ENCODE measurements around the gene EDC3.

EDC3 gene

GRCh38 chr15:74594455-74594854 is 101.4 kb downstream of the EDC3 start:
- no peak overlapping the region for H2AFZ ChIP-seq (ENCODE audit: low read depth, low read length)
- H3K79me2 ChIP-seq (ENCODE audit: low read length), result no peaks in the 10 kb centered on the region
- no peak overlapping the region for H3K4me3 ChIP-seq (ENCODE audit: low read length)
- no peaks in the 10 kb centered on the region for H3K9me3 ChIP-seq (ENCODE audit: insufficient read depth, low read length)
- no peaks in the 10 kb centered on the region for H3K27me3 ChIP-seq (ENCODE audit: low read depth, low read length)
- no peaks in the 10 kb centered on the region for H3K4me1 ChIP-seq (ENCODE audit: low read length)
- no peak for TF ChIP-seq CTCF (IDR thresholded peaks at IDR 0.05; ENCODE audit: low read depth, low read length)
- H3K4me2 ChIP-seq (ENCODE audit: low read length), result no peak overlapping the region
- H3K27ac ChIP-seq (ENCODE audit: low read length), result no peak overlapping the region
- H4K20me1 ChIP-seq (ENCODE audit: insufficient read depth, low read length), result no peaks in the 10 kb centered on the region; the same call in 1 of the 2 replicates
- no peak overlapping the region for H3K9ac ChIP-seq (ENCODE audit: low read length)
- H3K36me3 ChIP-seq (replicated peaks; ENCODE audit: low read depth, low read length), result peaks cover 60% of the 10 kb centered on the region

- Histone ChIP-seq H3K4me1 (ENCODE audit: low read length) (no peaks in the 10 kb centered on the region), H3K27ac (ENCODE audit: low read length) (no peak overlapping the region), H3K4me3 (ENCODE audit: low read length) (no peak overlapping the region), H3K9ac (ENCODE audit: low read length) (no peak overlapping the region), H3K36me3 (replicated peaks; ENCODE audit: low read depth, low read length) (peaks cover 56% of the 10 kb centered on the region), H2AFZ (ENCODE audit: low read depth, low read length) (no peak overlapping the region), H4K20me1 (ENCODE audit: insufficient read depth, low read length) (no peaks in the 10 kb centered on the region; the same call in 1 of the 2 replicates), H3K9me3 (ENCODE audit: insufficient read depth, low read length) (no peaks in the 10 kb centered on the region), H3K27me3 (ENCODE audit: low read depth, low read length) (no peaks in the 10 kb centered on the region), H3K4me2 (ENCODE audit: low read length) (no peak overlapping the region), H3K79me2 (ENCODE audit: low read length) (peaks cover 3% of the 10 kb centered on the region; the same call in 1 of the 2 replicates)
- TF ChIP-seq CTCF (IDR thresholded peaks at IDR 0.05; ENCODE audit: low read depth, low read length) (no peak), EZH2phosphoT487 (IDR thresholded peaks at IDR 0.05; ENCODE audit: low read depth) (no peak)
These were observed 102.7 kb downstream of the EDC3 start for GRCh38 chr15:74593122-74593521.

- Histone ChIP-seq H3K27ac (ENCODE audit: low read length) (no peak overlapping the region), H3K27me3 (ENCODE audit: low read depth, low read length) (no peaks in the 10 kb centered on the region), H3K4me3 (ENCODE audit: low read length) (no peak overlapping the region), H2AFZ (ENCODE audit: low read depth, low read length) (no peak overlapping the region), H3K9me3 (ENCODE audit: insufficient read depth, low read length) (no peaks in the 10 kb centered on the region), H4K20me1 (ENCODE audit: insufficient read depth, low read length) (peaks cover 2% of the 10 kb centered on the region; the same call in 1 of the 2 replicates), H3K9ac (ENCODE audit: low read length) (no peak overlapping the region), H3K79me2 (ENCODE audit: low read length) (peaks cover 3% of the 10 kb centered on the region; the same call in 1 of the 2 replicates), H3K4me2 (ENCODE audit: low read length) (no peak overlapping the region), H3K36me3 (replicated peaks; ENCODE audit: low read depth, low read length) (peaks cover 60% of the 10 kb centered on the region), H3K4me1 (ENCODE audit: low read length) (no peaks in the 10 kb centered on the region)
- no peak for TF ChIP-seq EZH2phosphoT487 (IDR thresholded peaks at IDR 0.05; ENCODE audit: low read depth)
- no peak for TF ChIP-seq CTCF (IDR thresholded peaks at IDR 0.05; ENCODE audit: low read depth, low read length)
These were observed 103.6 kb downstream of the EDC3 start for GRCh38 chr15:74592222-74592621.

GRCh38 chr15:74589826-74590225 is 106.0 kb downstream of the EDC3 start:
- peaks cover 80% of the 10 kb centered on the region for H3K36me3 ChIP-seq (replicated peaks; ENCODE audit: low read depth, low read length)
- H3K4me2 ChIP-seq (ENCODE audit: low read length), result no peak overlapping the region
- no peaks in the 10 kb centered on the region for H3K9me3 ChIP-seq (ENCODE audit: insufficient read depth, low read length)

More at GRCh38 chr15:74589826-74590225, 106.0 kb downstream of the EDC3 start:
- Histone ChIP-seq H3K4me3 (ENCODE audit: low read length) (no peak overlapping the region), H2AFZ (ENCODE audit: low read depth, low read length) (no peak overlapping the region), H3K27ac (ENCODE audit: low read length) (no peak overlapping the region), H4K20me1 (ENCODE audit: insufficient read depth, low read length) (peaks cover 23% of the 10 kb centered on the region), H3K9ac (ENCODE audit: low read length) (no peak overlapping the region), H3K27me3 (ENCODE audit: low read depth, low read length) (no peaks in the 10 kb centered on the region), H3K4me1 (ENCODE audit: low read length) (no peaks in the 10 kb centered on the region), H3K79me2 (ENCODE audit: low read length) (peaks cover 23% of the 10 kb centered on the region)
- TF ChIP-seq EZH2phosphoT487 (IDR thresholded peaks at IDR 0.05; ENCODE audit: low read depth) (no peak), CTCF (IDR thresholded peaks at IDR 0.05; ENCODE audit: low read depth, low read length) (no peak)

Measured in OCI-LY3 (cell line).